CD14-positive monocyte (primary cell): ENCODE results near the gene COL2A1. TPM values are rescaled to one million over a fixed set of nuclear protein-coding genes. Genes with fewer than 3 reads are reported as not detected.

ENCODE experiments used
- DNase-seq, 3 donors: peaks; one replicate each; pipeline ENCODE4 v3.0.0-alpha.2; 2011 to 2022
- H2AFZ ChIP-seq: 2 replicates; pipeline ENCODE4 v1.6.0; 2012; ENCODE audit warnings: mild to moderate bottlenecking, low read depth, low read length, inconsistent platforms; ENCODE audit not compliant: insufficient read depth, poor library complexity, severe bottlenecking
- H3K27ac ChIP-seq, 2 donors: 1 replicate in 1 of 2; 2 replicates in 1 of 2; pipeline ENCODE4 v1.5.1; 2012 to 2013; ENCODE audit warnings: low read length in 2 of 2, control low read depth in 1 of 2, inconsistent platforms in 1 of 2, low read depth in 1 of 2, mild to moderate bottlenecking in 1 of 2
- H3K27me3 ChIP-seq, 2 donors: one replicate each; pipeline versions ENCODE4 v1.6.0 to v1.6.1; 2011 to 2013; ENCODE audit warnings: low read length in 2 of 2; ENCODE audit not compliant: control insufficient read depth in 2 of 2, insufficient read depth in 2 of 2
- H3K36me3 ChIP-seq, 2 donors: replicated peaks in 1 of 2; 1 replicate in 1 of 2; 2 replicates in 1 of 2; pipeline versions ENCODE4 v1.5.1 to v1.6.1; 2012 to 2013; ENCODE audit warnings: low read length in 2 of 2, control low read depth in 1 of 2, inconsistent platforms in 1 of 2, mild to moderate bottlenecking in 1 of 2; ENCODE audit not compliant: insufficient read depth in 2 of 2, control insufficient read depth in 1 of 2
- H3K4me1 ChIP-seq, 2 donors: 1 replicate in 1 of 2; 2 replicates in 1 of 2; pipeline versions ENCODE4 v1.5.1 to v1.6.1; 2012 to 2013; ENCODE audit warnings: low read length in 2 of 2, control low read depth in 1 of 2, inconsistent platforms in 1 of 2, mild to moderate bottlenecking in 1 of 2, moderate library complexity in 1 of 2; ENCODE audit not compliant: insufficient read depth in 2 of 2, control insufficient read depth in 1 of 2
- H3K4me2 ChIP-seq: replicated peaks from 2 replicates; pipeline ENCODE3; 2012; ENCODE audit warnings: low read length, moderate library complexity, mild to moderate bottlenecking; ENCODE audit not compliant: poor library complexity, severe bottlenecking; ENCODE audit errors: extremely low read depth
- H3K4me3 ChIP-seq, 3 experiments: fragments of 200-600 bp in 1 of 3; sonication (generic) in 1 of 3; replicated peaks in 1 of 3; 1 replicate in 2 of 3; 2 replicates in 1 of 3; pipeline ENCODE4 v1.5.1; 2011 to 2013; ENCODE audit warnings: low read length in 3 of 3, mild to moderate bottlenecking in 3 of 3, control low read depth in 2 of 3, low read depth in 2 of 3, inconsistent platforms in 1 of 3, moderate library complexity in 1 of 3
- H3K79me2 ChIP-seq: 2 replicates; pipeline ENCODE4 v1.6.0; 2012; ENCODE audit warnings: mild to moderate bottlenecking, control low read depth, inconsistent platforms, low read length, moderate library complexity; ENCODE audit not compliant: insufficient read depth
- H3K9ac ChIP-seq: 2 replicates; pipeline ENCODE4 v1.6.0; 2017; ENCODE audit warnings: low read length, mild to moderate bottlenecking; ENCODE audit not compliant: insufficient read depth, poor library complexity, severe bottlenecking
- H3K9me3 ChIP-seq, 2 donors: replicated peaks in 1 of 2; 1 replicate in 1 of 2; 2 replicates in 1 of 2; pipeline versions ENCODE4 v1.5.1 to v1.6.1; 2012 to 2013; ENCODE audit warnings: low read length in 2 of 2, control low read depth in 1 of 2; ENCODE audit not compliant: control insufficient read depth in 1 of 2, insufficient read depth in 1 of 2
- H4K20me1 ChIP-seq: 2 replicates; pipeline ENCODE4 v1.6.0; 2012; ENCODE audit warnings: mild to moderate bottlenecking, low read length, control low read depth, moderate library complexity; ENCODE audit not compliant: insufficient read depth
- H3K27ac Mint-ChIP-seq, 7 donors: one replicate each; pipeline ENCODE4 v1.8.0; 2020; ENCODE audit warnings: mild to moderate bottlenecking in 7 of 7, mixed read lengths in 7 of 7, moderate library complexity in 6 of 7, inconsistent platforms in 2 of 7
- H3K27me3 Mint-ChIP-seq, 3 donors: one replicate each; pipeline ENCODE4 v1.8.0; 2021 to 2022; ENCODE audit warnings: low read depth in 3 of 3, mild to moderate bottlenecking in 3 of 3, mixed read lengths in 3 of 3, moderate library complexity in 3 of 3, inconsistent platforms in 1 of 3
- H3K36me3 Mint-ChIP-seq, 2 donors: one replicate each; pipeline ENCODE4 v1.8.0; 2020; ENCODE audit warnings: mixed read lengths in 2 of 2, inconsistent platforms in 1 of 2, mild to moderate bottlenecking in 1 of 2
- H3K4me1 Mint-ChIP-seq: one replicate; pipeline ENCODE4 v1.8.0; 2020; ENCODE audit warnings: mild to moderate bottlenecking, mixed read lengths
- H3K4me3 Mint-ChIP-seq, 2 donors: one replicate each; pipeline ENCODE4 v1.8.0; 2020; ENCODE audit warnings: mild to moderate bottlenecking in 2 of 2, mixed read lengths in 2 of 2, moderate library complexity in 1 of 2
- H3K9me3 Mint-ChIP-seq, 7 donors: one replicate each; pipeline ENCODE4 v1.8.0; 2020 to 2022; ENCODE audit warnings: mixed read lengths in 7 of 7, mild to moderate bottlenecking in 6 of 7, moderate library complexity in 6 of 7, inconsistent platforms in 2 of 7
- WGBS: methylation state at CpG from one replicate; pipeline ENCODE4 v1.1.5; 2013; ENCODE audit warnings: missing lambda C conversion rate; ENCODE audit not compliant: insufficient coverage; 5-methylcytosine and 5-hydroxymethylcytosine counted together
- intact Hi-C, 2 donors: fragments of 100-400 bp; cut with micrococcal nuclease; formaldehyde crosslinking; loops; one replicate each; pipeline versions ENCODE4 v1.15.0 to v1.15.1; 2023
- polyA plus RNA-seq, 3 donors: library from polyadenylated mRNA; depleted of rRNA in 1 of 3; unstranded in 2 of 3; stranded (reverse) in 1 of 3; fragments of 300-500 nt in 2 of 3; fragments of >200 nt in 1 of 3; fragmentation: Illumina TruSeq in 2 of 3; gene quantifications; 1 replicate in 2 of 3; 2 replicates in 1 of 3; pipeline ENCODE4 v1.2.3, GENCODE V29; 2012 to 2021
- TF ChIP-seq, protein P1 (sequence below): fragments of 200-600 bp; IDR thresholded peaks from one replicate; pipeline ENCODE4 v1.8.0; 2022; ENCODE audit warnings: antibody characterized with exemption, mild to moderate bottlenecking

Gene COL2A1
- polyA plus RNA-seq, 3 donors = not detected

- no peaks in the 10 kb centered on the region for H4K20me1 ChIP-seq
- H3K27ac ChIP-seq = no peak overlapping the region
- H3K36me3 Mint-ChIP-seq = no peaks in the 10 kb centered on the region
- intact Hi-C loops = loop anchor here (2.0 to 10.0 kb wide), 3 partner anchors 77 to 235 kb away; no protein-coding TSS in a partner anchor
- no peaks in the 10 kb centered on the region for H3K9me3 ChIP-seq
- no peak overlapping the region for H3K4me3 ChIP-seq
- 68% methylated on average over 27 of the region's 32 CpGs for WGBS
- no peaks in the 10 kb centered on the region for H3K79me2 ChIP-seq
- no peak overlapping the region for H3K4me3 Mint-ChIP-seq
- peaks cover 12 to 14% of the 10 kb centered on the region in 2 donors for H3K4me1 ChIP-seq
- H3K27me3 ChIP-seq = no peaks in the 10 kb centered on the region
- no peaks in the 10 kb centered on the region for H3K36me3 ChIP-seq
- TF ChIP-seq, protein P1, sequence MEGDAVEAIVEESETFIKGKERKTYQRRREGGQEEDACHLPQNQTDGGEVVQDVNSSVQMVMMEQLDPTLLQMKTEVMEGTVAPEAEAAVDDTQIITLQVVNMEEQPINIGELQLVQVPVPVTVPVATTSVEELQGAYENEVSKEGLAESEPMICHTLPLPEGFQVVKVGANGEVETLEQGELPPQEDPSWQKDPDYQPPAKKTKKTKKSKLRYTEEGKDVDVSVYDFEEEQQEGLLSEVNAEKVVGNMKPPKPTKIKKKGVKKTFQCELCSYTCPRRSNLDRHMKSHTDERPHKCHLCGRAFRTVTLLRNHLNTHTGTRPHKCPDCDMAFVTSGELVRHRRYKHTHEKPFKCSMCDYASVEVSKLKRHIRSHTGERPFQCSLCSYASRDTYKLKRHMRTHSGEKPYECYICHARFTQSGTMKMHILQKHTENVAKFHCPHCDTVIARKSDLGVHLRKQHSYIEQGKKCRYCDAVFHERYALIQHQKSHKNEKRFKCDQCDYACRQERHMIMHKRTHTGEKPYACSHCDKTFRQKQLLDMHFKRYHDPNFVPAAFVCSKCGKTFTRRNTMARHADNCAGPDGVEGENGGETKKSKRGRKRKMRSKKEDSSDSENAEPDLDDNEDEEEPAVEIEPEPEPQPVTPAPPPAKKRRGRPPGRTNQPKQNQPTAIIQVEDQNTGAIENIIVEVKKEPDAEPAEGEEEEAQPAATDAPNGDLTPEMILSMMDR = peak; percentile 94
- H3K27ac Mint-ChIP-seq = no peak overlapping the region
- H3K27me3 Mint-ChIP-seq = peaks cover 1 to 8% (median 4%) of the 10 kb centered on the region in 3 donors
- H3K4me2 ChIP-seq = no peak overlapping the region
- peak overlapping the region; percentile 30 for H2AFZ ChIP-seq
- H3K9ac ChIP-seq = no peak overlapping the region
- peak; percentile 51 to 70 (median 60) for DNase-seq
- H3K4me1 Mint-ChIP-seq = peaks cover 20% of the 10 kb centered on the region
- no peaks in the 10 kb centered on the region for H3K9me3 Mint-ChIP-seq
Measured at GRCh38 chr12:47949441-47950341, 54.6 kb downstream of the COL2A1 start.

DNA sequence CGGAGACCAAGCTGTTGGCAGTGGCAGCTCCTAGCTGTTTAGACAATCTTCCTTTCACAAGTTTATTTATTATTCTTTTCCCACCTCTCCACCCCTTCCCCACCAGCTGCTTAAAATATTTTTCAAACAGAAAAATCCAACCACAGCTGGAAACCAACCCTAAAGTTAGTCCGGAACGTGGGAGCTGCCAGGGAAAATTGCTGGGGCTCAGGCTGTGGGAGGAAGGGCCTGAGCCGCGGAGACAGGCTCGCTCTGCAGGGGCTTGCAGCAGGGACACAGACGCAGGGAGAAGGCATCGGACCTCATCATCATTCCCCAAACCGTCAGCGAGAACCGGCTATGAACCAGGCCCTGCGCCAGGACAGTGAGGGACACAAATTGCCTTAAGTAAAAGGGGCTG, 56.9 kb downstream of the COL2A1 start:
- intact Hi-C loops = loop anchor here in 1 of 2 donors (5.0 to 10.0 kb wide), 2 partner anchors 75 to 233 kb away; no protein-coding TSS in a partner anchor

More for the DNA sequence above, 56.9 kb downstream of the COL2A1 start:
- Histone ChIP-seq H3K27me3 (no peaks in the 10 kb centered on the region), H3K9ac (no peak overlapping the region), H3K9me3 (no peaks in the 10 kb centered on the region), H3K36me3 (no peaks in the 10 kb centered on the region), H3K4me2 (peak overlapping the region; percentile 31), H4K20me1 (no peaks in the 10 kb centered on the region), H3K4me3 (no peak overlapping the region), H3K4me1 (peaks cover 12 to 14% of the 10 kb centered on the region in 2 donors), H3K27ac (no peak overlapping the region), H3K79me2 (no peaks in the 10 kb centered on the region), H2AFZ (no peak overlapping the region)
- TF ChIP-seq, protein P1 = no peak
- peaks cover 6 to 15% (median 11%) of the 10 kb centered on the region in 3 donors for H3K27me3 Mint-ChIP-seq
- DNase-seq = no peak
- WGBS = 100% methylated on average over 7 of the region's 12 CpGs
- H3K9me3 Mint-ChIP-seq = no peaks in the 10 kb centered on the region
- peaks cover 20% of the 10 kb centered on the region for H3K4me1 Mint-ChIP-seq
- peak overlapping the region in 1 of 7 donors; percentile 58 for H3K27ac Mint-ChIP-seq
- no peaks in the 10 kb centered on the region for H3K36me3 Mint-ChIP-seq
- H3K4me3 Mint-ChIP-seq = no peak overlapping the region
